Measurements from ENCODE around the gene SNX32.
A peak's percentile ranks its signal among the peaks of the same experiment; 100 is the strongest.
"Not testable (repeated sequence)": the region's sequence is repeated elsewhere in the genome, so short reads cannot be mapped to it uniquely, and the experiment has no call there.

The SNX32 gene

DNA sequence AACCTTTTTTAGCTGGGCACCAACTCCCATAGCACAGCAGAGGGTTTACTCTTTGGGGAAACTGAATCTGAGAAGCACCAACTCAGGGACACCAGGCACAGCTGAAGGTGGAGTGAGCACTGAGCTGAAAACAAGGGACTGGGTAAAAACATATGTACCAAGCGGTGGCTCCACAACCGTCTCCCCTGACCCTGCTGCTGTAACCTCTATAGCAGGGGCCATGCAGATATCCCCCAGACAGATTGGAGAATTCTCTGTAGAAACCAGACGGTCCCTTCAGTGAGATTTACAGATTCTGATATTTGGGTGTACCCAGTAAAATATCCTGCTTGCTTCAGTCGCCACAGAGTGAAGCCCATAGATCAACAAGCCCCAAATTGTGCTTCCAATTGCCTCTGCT lies 4.3 kb upstream of the SNX32 start:
- no peak for DNase-seq

DNA sequence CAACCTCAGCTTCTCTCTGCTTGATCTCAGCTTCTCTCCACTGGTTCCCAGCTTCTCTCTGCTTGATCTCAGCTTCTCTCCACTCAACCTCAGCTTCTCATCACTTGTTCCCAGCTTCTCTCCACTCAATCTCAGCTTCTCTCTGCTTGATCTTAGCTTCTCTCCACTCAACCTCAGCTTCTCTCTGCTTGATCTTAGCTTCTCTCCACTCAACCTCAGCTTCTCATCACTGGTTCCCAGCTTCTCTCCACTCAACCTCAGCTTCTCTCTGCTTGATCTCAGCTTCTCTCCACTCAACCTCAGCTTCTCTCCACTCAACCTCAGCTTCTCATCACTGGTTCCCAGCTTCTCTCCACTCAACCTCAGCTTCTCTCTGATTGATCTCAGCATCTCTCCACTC lies 1.5 kb upstream of the SNX32 start:
- DNase-seq: not testable (repeated sequence)

DNA sequence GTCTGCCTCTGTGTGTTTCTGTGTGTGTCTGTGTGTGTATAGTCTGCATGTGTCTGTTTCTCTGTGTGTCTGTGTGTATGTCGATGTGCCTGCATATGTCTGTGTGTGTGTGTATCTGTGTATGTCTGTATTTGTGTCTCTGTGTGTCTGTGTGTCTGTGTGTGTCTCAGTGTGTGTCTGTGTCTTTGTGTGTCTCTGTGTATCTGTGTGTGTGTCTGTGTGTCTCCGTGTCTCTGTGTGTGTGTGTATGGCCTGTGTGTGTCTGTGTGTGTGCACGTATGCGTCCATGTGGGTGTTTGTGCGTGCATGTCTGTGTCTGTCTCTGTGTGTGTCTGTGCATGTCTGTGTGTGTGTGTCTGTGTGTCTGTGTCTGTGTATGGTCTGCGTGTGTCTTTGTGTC lies 439 bp downstream of the SNX32 start:
- no peak for DNase-seq

DNA sequence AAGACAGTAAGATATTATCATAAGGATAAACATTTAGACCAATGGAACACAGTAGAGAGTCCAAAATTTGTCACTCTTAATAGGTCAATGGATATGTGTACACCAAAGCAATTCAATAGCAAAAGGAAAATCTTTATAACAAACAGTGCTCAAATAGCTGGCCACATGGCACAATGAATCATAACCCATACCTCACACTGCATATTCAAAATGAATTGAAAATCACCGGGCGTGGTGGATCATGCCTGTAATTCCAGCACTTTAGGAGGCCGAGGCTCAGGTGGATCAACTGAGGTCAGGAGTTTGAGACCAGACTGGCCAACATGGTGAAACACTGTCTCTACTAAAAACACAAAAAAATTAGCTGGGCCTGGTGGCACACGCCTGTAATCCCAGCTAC lies 8.4 kb downstream of the SNX32 start:
- no peak for DNase-seq

DNA sequence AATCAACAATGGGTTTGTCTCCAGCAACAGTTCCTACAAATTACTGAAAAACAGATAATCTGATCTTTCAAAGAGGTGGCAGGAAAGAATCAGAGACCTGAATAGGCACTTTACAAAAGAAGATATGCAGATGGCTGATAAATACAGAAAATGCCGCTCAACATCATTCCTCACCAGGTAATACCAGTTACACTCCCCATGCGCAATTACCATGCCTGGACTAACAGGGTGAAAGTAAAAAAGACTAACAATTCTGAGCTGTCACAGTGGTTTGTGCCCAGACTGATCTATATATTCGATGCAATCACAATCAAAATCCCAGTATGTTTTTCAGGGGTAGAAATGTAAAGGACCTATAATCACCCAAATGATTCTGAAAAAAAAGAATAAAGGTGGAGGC lies 10.0 kb downstream of the SNX32 start:
- DNase-seq: no peak

DNA sequence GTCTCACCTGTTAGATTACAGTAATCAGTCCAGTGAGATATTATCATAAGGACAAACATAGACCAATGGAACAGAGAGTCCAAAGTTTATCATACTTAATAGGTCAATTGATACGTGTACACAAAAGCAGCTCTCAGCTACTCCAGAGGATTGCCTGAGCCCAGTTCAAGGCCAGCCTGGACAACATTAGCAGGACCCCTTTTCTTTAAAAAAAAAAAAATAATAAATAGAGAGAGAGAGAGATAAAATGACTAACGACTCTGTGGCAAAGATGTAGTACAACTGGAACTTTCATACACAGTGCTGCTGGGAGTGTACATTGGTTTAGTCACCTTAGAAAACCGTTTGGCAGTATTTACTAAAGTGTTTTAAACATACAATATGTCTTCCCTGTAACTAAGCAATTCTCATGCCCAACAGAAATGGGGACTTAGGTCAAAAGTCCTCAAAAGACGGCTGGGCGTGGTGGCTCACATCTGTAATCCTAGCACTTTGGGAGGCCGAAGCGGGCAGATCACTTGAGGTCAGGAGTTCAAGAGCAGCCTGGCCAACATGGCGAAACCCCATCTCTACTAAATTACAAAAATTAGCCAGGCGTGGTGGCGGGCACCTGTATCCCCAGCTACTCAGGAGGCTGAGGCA lies 10.6 kb downstream of the SNX32 start:
- DNase-seq: no peak

DNA sequence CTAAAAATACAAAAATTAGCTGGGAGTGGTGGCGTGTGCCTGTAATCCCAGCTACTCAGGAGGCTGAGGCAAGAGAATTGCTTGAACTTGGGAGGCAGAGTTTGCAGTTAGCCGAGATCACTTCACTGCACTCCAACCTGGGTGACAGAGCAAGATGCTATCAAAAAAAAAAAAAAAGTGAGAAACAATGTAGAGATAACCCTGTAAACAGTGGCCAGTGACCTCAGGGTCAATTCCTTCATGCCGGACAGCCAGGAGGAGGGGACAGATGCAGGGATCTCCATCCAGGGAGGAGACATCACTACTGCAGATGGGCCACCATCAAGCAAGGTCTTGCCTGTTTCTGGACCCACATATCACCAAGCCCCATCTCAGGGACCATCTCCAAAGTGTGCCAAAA lies 14.0 kb downstream of the SNX32 start:
- no peak for DNase-seq

DNA sequence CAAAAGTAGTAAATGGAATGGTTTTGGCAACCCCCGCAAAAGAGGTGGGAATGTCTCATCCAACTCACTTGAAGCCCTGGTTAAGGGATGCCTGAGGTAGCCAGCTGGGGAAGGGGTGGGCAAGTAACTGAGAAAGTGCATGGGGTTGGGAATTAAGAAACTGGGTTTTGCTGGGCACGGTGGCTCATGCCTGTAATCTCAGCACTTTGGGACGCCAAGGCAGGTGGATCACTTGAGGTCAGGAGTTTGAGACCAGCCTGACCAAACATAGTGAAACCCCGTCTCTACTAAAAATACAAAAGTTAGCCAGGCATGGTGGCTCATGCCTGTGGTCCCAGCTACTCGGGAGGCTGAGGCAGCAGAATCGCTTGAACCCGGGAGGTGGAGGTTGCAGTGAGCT lies 14.9 kb downstream of the SNX32 start:
- DNase-seq: not testable (repeated sequence)

DNA sequence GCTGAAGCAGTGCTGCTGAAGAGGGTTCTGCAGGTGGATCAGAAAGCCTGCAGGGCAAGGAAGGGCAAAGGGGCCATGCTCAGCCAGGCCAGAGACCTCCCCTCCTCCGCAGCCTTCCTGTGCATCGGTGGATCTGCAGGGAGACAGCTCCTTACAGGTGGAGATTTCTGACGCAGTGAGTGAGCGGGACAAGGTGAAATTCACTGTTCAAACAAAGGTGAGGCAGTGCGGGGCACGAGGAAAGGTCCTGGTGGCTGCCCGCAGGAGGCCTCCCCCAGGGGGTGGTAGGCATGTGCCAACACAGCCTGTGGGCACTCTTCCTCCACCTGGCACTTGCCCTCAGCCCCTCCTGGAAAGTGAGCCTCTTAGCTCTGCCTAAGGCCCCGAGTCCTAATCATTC lies 15.6 kb downstream of the SNX32 start:
- DNase-seq: no peak

DNA sequence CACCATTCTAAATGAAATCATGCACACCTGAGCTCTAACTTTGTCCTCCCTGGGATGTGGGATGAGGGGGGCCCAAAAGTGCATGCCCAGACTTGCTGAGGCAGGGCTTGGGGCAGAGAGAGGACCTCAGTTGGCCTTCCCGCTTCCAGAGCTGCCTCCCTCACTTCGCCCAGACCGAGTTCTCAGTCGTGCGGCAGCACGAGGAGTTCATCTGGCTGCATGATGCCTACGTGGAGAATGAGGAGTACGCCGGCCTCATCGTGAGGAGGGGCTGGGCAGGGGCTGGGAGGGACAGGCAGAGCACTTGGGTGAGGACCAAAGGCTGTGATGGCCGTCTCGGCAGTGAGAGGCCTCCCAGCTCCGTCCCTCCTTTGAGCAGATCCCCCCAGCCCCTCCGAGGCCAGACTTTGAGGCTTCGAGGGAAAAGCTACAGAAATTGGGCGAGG lies 16.0 kb downstream of the SNX32 start:
- DNase-seq: no peak

DNA sequence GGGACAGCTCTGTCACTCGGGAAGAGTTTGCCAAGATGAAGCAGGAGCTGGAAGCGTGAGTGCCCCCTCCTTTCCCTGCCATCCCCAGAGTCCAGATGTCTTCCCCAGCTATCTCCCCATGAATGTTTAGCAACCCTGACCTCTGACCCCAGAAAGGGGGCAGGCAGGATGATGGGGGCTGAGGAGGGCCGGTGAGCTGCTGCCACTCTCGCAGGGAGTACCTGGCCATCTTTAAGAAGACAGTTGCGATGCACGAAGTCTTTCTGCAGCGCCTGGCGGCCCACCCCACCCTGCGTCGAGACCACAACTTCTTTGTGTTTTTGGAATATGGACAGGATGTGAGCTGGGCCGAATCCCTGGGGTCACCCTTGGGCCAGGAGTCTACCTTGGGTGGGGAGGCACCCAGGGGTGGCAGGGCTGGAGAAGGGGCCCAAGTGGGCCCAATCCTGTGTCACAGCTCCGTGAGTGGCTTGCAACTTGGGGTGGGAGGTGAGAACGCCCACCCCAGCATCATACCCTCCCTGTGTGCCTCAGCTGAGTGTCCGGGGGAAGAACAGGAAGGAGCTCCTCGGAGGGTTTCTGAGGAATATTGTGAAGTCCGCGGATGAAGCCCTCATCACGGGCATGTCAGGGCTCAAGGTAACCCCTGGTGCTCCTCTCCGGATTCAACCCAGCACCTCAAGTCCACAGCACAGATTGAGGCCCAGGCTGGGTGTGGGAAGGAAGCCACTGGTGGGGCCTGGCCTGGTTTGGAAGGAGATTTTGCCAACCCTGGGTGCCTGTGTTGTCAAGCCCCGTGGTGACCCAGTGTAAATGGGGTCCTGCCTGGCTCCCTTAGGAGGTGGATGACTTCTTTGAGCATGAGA lies 16.7 kb downstream of the SNX32 start:
- DNase-seq: no peak

DNA sequence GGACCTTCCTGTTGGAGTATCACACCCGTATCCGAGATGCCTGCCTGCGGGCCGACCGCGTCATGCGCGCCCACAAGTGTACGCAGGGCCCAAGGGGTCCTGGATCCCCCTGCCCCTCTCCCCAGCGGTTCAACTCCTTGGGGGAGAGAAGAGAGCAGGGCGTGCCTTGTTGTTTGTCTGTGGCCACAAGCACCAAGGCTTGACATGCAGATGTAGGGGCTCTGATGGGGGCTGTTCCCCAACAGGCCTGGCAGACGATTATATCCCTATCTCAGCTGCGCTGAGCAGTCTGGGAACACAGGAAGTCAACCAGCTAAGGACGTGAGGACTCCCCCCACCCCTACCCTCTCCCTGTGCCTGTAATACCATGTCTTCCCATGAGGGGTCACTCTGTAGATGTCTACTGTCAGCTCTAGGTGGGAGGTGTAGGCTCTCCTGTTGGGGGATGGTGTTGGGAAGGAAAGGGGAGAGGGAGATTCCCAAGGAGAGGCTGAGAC lies 17.4 kb downstream of the SNX32 start:
- DNase-seq: no peak

DNA sequence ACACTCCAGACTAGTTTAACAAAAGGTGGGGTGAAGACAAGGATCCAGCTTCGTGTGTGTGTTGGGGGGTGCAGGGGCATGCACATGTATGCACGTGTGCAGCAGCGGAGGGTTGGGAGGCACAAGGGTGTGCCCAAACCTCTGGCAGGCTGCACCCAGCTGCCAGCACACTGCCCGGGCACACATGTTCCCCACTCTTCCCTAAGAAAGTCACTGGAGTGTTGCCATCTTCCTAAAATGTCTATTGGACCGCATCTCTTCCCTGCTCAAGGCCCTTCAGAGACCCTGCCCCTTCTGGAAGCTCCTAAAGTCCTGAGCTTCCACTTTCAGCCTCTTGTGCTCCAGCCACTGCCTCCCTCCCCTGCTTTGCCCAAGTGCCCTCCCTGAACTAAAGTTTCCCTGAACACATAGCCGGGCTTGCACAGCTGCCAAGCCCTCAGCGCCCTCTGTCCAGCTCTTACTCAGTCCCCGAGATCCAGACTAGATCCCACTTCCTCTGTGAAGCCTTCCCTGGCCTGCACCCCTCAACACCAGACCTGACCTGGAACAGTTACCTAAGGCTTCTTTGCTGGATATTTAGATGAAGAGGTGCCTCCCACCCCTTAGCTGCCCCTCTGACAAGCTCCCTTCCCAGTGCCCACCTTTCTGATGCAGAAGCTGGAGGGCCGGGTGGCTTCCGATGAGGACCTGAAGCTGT lies 18.2 kb downstream of the SNX32 start:
- no peak for DNase-seq

DNA sequence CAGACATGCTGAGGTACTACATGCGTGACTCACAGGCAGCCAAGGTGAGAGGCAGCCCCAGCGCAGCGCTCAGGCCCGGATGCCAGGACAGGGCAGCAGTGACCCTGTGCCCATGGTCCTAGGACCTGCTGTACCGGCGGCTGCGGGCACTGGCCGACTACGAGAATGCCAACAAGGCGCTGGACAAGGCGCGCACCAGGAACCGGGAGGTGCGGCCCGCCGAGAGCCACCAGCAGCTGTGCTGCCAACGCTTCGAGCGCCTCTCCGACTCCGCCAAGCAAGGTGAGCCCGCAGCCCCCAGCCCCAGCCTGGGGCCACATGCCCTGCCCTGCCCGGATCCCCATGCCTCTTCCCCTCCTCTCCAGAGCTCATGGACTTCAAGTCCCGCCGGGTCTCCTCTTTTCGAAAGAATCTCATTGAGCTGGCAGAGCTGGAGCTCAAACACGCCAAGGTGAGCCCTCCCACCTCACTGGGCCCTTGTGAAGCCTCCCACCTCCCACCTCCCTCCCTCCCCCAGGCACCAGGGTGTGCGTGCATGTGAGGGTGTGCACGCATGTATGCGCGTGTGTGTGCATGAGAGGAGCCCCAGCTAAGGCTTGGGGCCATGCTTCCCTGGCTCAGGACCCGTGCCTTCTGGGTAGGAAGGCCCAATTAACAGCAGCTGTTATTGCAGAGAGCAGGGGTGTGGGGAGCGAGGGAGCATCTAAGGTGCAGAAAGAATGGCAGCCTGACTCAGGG lies 18.9 kb downstream of the SNX32 start:
- no peak for DNase-seq

DNA sequence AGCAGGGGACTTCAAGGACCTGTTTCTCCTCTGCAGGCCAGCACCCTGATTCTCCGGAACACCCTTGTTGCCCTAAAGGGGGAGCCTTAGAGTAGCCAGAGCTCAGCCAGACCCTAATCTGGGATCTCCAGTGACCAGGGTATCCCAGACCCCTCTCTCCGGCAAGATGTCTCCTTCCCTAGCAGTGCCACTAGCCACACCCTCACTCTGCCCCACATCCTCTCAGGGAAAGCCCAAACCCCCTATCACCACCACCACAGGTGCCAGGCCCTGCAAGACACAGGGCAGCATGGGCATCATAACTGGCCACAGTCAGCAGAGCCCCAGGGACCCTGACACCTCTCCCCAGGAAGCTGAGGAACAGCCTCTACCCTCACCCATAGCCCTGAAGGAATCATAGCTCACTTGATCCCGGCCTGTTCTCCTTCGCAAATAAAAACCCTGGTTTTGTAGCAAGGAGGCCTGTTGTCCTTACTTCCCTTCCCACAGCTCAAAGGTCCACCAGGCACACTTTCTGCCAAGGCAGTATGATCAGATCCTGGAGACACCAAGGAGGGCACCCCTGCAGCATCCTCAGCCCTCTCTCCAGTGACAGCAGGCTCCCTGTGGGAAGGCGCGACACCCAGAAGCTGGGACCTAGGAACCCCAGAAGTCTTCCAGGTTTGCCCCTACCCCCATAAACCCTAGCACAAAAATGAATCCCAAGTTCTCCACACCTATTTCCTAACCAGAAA lies 19.6 kb downstream of the SNX32 start:
- DNase-seq: no peak

DNA sequence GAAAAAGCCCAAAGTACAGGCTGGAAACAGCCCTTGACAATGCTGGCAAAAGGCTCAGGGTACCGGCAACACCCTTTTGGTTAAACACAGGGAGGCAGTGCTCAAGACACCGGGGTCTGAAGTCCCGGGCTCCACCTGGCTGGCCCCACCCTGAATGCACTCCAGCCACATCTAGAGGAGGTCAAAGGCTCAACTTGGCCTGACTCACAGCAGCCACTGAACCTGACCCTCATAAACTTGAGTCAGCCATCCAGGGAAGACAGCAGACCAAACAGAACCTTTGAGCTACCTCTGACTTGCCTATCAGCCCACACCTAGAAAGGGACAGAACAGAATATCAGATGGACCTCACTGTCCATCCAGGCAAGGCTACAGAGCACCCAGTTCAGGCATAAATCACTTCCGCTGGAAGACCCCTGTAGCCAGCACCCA lies 20.4 kb downstream of the SNX32 start:
- no peak for DNase-seq

DNA sequence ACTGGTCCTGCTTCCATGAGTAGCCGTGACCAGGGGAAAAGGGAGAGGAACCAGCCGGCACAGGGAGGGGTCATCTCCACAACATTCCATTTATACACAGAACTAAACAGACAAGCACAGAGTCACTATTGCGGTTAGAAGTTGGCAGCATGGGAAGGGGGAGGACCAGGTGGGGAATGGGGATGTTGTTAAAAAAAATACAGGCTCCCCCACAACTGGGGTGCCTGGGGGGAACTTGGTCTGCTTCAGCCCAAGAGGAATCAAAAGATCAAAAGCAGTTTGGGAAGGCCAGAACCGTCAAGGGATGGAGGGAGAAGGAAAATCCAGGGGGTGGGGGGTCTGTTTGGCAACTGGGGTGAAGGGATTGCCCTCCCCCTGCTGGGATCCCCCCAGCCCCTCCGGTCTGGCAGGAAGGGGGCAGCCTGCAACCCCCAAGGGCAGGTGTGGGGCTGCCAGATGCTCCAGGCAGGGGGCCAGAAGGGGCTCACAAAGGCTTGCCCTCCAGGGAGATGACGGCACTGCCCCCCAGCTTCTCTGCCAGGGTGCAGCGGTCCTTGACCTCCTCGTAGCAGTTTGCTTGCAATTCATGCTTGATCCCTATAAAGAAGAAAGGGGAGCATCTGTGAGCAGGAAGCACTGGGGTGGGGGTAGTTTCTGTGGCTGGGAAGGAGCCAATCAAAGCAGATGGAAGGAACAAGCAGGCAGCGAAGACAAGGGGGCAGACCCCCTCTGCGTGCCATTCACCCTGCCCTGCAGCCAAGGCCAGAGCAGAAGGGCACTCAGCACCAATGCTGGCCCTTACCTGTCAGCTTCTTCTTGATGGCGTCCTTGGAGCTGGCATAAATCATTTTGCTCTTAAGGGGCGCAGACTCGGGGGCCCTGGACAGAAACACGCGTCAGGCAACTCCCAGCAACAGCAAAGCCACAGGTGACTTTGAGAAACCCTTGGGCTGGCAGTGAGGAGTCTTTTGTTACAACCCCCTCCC lies 21.4 kb downstream of the SNX32 start:
- no peak for DNase-seq

DNA sequence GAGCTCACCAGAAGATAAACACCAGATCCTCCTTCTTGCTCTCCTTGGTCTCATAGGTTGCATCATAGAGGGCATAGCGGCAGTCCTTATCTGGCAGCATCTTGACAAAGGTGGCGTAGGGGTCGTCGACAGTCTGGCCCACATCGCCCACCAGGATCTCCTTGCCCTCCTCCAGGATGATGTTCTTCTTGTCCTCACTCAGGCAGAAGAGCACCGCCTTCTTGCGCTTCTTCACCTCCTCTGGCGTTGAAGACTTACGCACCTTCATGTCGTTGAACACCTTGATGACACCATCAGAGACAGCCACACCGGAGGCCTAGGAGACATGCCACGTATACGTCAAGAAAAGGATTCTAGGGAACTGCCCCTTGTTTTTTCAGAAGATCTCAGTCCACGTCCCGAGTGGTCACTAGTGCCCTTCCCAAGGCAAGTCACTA lies 22.2 kb downstream of the SNX32 start:
- DNase-seq: no peak

DNA sequence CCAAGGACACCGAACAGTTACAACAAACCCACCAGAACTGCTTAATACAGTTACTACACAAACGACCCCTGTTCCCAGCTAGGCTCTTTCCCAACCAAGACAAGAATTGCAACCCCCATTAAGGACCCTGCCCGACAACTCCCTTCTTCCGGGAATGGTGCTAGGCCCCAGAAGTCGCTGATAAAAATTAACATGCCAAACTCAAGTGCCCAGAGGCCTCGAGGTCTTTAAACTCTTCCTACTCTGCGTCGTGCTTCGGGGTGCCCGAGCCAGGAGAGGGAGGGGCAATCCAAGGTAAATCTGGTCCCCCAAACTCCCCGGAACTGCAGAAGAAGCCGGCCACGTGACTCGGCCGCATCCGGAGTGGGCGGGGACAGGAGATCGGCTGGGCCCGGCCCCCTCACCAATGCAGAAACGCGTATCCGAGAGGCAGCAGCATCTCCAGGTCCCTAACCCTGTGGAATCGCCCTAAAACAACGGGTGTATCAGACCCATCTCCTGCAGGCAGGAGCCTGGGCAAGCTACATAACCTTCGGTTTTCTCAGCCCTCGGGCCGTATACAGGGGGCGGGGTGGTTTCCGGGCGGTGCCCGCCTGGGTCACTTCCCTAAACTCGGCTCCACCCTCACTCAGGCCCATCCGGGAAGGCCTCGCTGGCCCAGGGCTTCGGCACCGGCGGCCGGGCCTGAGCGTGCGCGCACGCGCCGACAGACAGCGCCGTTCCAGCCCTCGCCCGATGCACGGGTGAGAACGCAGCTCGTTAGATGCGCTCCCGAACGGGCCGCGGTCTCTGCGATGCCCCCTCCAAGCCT lies 23.1 kb downstream of the SNX32 start:
- DNase-seq: peak; percentile 76

DNA sequence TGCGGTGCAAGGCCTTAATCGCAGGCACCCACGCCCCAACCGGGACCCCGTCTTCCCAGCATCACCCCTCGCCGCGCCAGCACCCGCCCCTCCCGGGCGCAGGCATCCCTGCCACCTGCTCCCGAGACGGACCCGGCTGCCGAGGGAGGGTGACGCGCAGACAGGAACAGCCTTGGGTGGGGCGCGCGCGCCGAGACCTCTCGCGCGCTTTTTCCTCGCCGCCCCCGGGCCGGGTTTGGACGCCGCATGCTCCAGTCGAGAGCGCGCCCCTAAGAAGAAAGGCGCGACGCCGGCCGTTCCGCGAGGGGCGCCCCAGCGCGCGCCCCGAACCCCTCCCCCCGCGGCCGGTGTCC lies 23.7 kb downstream of the SNX32 start:
- no peak for DNase-seq
